Neural progenitor cell (in vitro differentiated cells): Measurements from ENCODE around the gene SRRM1.

ENCODE experiments used
- EZH2 ChIP-seq: fragments of 200-600 bp; sonication (generic); IDR thresholded peaks from 2 replicates; pipeline ENCODE4 v1.6.1; 2017; ENCODE audit warnings: antibody characterized with exemption, mild to moderate bottlenecking, moderate library complexity
- EZH2phosphoT487 ChIP-seq: fragments of 200-600 bp; sonication (generic); IDR thresholded peaks from 2 replicates; pipeline ENCODE4 v1.6.1; 2017; ENCODE audit warnings: antibody characterized with exemption
- TF ChIP-seq, protein P1 (sequence below): fragments of 200-600 bp; sonication (generic); IDR thresholded peaks from 2 replicates; pipeline ENCODE4 v1.5.1; 2017; ENCODE audit warnings: antibody characterized with exemption, mild to moderate bottlenecking

- TF ChIP-seq, protein P1, sequence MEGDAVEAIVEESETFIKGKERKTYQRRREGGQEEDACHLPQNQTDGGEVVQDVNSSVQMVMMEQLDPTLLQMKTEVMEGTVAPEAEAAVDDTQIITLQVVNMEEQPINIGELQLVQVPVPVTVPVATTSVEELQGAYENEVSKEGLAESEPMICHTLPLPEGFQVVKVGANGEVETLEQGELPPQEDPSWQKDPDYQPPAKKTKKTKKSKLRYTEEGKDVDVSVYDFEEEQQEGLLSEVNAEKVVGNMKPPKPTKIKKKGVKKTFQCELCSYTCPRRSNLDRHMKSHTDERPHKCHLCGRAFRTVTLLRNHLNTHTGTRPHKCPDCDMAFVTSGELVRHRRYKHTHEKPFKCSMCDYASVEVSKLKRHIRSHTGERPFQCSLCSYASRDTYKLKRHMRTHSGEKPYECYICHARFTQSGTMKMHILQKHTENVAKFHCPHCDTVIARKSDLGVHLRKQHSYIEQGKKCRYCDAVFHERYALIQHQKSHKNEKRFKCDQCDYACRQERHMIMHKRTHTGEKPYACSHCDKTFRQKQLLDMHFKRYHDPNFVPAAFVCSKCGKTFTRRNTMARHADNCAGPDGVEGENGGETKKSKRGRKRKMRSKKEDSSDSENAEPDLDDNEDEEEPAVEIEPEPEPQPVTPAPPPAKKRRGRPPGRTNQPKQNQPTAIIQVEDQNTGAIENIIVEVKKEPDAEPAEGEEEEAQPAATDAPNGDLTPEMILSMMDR: no peak
- TF ChIP-seq EZH2: no peak
- TF ChIP-seq EZH2phosphoT487: no peak
Measured at GRCh38 chr1:24606296-24606605, 36.9 kb upstream of the SRRM1 start.
